Transverse colon (tissue), 3 donors: ENCODE data around the gene ARMH2.

ENCODE experiments used
- CTCF ChIP-seq, 5 experiments: fragments of 200-600 bp in 3 of 5; fragments of 450-650 bp in 2 of 5; sonication (generic) in 3 of 5; IDR thresholded peaks; 1 replicate in 2 of 5; 2 replicates in 3 of 5; pipeline ENCODE4 v1.5.1; 2016 to 2017; ENCODE audit warnings: antibody characterized with exemption in 5 of 5, inconsistent platforms in 3 of 5, mild to moderate bottlenecking in 2 of 5, moderate library complexity in 1 of 5
- POLR2A ChIP-seq: fragments of 450-650 bp; IDR thresholded peaks from one replicate; pipeline ENCODE4 v1.6.1; 2016; ENCODE audit warnings: antibody characterized with exemption, mild to moderate bottlenecking, moderate library complexity

GRCh38 chr6:24752503-24752902 is 46.2 kb downstream of the ARMH2 start:
- TF ChIP-seq POLR2A (no peak), CTCF (IDR thresholded peaks at IDR 0.05) (no peak)
